NK-92 (cell line): ENCODE data around the gene AMER3.
A peak's percentile ranks its signal among the peaks of the same experiment; 100 is the strongest.

Source experiments
- DNase-seq: peaks from one replicate; lab custom pipeline; 2025; ENCODE audit not compliant: unreplicated experiment; lab: John Stamatoyannopoulos, UW

The AMER3 gene

DNA sequence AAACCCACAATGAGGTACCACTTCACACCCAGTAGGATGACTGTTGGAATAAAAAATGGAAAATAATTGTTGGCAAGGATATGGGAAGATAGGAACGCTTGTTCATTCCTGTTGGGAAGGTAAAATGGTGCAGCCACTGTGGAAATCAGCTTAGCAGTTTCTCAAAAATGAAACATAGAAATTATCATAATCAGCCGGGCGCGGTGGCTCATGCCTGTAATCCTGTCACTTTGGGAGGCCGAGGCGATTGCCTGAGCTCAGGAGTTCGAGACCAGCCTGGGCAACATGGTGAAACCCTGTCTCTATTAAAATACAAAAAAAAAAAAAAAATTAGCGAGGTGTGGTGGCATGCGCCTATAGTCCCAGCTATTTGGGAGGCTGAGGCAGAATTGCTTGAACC, 23.4 kb downstream of the AMER3 start:
- no peak for DNase-seq

DNA sequence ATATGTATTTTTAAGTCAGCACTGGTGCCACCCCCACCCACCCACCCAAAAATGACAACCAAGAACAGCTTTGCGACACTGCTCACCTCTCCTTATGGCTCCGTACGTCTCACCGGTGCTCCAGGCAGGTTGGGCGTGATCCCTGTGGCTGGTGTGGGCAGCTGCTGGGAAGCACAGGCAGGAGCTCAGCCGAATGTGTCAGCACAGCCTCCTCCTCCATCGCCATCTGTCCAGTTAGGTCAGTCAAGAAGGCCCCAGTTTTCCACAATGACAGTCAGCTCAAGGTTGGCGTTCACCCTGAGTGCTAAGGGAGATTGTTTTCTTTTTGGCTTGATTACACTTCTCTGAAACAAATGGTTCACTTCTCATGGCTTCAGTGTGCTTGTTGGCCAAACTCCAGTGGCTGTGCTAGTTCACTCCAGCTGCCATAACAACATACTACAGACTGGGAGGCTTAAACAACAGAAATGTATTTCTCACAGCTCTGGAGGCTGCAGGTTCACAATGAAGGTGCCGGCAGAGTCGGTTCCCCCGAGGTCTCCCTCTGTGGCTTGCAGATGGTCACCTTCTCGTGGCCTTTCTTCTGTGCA, 30.2 kb downstream of the AMER3 start:
- no peak for DNase-seq

GRCh38 chr2:130786076-130786475, 30.7 kb downstream of the AMER3 start:
- no peak for DNase-seq

DNA sequence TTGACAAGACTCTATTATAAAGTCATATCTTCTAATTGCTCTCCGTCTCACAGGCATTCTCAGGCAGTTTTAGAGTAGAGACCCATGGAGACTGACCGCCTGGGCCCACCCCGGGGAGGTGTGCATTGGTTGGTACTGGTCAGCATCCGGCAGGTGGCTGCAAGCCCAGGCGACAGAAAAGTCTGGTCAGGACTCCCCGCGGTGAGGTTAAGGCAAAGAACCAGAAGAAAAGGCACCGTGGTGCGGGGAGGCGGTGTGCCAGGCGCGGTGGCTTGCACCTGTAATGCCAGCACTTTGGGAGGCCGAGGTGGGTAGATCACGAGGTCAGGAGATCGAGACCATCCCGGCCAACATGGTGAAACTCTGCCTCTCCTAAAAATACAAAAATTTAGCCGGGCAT, 32.5 kb downstream of the AMER3 start:
- no peak for DNase-seq

- DNase-seq: no peak
Measured at GRCh38 chr2:130790312-130790711, 35.0 kb downstream of the AMER3 start.

DNA sequence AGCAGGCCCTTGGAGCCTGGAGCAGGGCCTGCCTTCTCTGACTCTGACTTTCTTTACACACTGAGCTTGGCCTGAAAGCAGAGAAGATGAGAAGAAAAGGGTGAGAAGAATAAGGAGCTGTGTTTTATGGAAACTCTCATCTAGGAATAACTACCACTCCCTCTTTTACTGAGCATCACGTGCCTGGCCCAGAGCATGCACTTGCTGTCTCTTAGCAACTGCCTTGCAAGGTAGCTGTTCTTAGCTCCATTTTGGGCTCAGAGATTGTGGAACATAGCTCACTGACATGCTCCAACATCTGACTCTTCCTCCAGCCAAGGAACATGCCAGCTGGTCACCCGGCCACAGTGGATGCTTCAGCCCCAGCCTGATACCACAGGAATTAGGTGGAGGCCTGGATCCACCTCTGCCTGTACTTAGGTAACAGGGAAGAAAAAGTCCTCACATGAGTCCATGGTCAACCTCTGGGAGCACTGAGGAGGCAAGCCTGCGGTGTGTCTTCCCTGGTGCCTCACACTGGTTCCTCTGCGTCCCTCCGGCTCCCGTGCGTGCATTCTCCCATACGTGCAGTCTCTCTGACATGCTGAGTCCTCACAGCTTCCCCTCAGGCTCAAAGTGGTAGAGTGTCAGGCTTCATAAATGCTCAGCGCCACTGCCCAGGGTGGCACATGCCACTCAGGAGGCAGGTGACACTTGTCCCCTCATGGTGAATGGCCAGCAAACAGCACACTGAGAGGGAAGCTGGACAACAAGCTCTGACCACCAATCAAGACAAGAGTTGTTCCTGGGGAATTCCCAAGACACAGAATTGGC, 35.7 kb downstream of the AMER3 start:
- DNase-seq: no peak

GRCh38 chr2:130791617-130791939, 36.2 kb downstream of the AMER3 start:
- DNase-seq: no peak

DNA sequence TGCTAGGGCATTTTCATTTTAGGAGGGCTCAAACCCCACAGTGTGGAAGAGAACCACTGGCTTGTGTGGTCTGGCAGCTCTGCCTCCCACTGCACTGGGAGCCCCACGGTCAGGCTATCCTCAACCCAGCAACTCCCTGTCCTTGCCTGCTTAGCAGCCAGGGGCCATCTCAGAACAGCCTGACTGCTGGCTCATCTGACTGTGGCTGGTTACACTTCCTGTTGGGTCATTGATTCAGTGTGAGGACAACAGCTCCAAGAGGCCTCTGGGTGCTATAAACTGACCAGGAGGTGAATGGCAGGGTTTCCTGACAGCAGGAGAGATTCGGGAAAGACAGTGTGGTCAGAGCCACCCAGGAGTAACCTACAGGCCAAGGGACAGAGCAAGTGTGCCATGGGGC, 40.1 kb downstream of the AMER3 start:
- DNase-seq: no peak

DNA sequence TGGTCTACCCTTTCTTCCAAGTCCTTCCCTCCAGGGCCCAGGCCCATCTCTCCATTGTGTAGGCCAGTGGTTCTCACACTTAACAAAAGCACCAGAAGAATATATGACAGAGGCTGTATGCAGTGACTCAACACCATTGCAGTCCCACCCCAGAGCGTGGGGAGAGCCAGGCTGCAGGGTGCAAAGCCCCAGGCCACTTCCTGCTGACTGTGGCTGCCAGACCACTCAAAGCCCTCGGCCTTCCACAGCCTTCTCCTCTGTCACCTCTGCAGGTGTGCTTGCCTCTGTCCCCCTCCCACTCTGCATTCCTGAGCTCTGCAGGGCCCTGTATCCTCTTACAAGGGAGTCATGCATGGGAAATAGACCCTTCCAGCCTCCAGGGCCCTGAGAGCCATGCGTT, 41.0 kb downstream of the AMER3 start:
- no peak for DNase-seq

DNA sequence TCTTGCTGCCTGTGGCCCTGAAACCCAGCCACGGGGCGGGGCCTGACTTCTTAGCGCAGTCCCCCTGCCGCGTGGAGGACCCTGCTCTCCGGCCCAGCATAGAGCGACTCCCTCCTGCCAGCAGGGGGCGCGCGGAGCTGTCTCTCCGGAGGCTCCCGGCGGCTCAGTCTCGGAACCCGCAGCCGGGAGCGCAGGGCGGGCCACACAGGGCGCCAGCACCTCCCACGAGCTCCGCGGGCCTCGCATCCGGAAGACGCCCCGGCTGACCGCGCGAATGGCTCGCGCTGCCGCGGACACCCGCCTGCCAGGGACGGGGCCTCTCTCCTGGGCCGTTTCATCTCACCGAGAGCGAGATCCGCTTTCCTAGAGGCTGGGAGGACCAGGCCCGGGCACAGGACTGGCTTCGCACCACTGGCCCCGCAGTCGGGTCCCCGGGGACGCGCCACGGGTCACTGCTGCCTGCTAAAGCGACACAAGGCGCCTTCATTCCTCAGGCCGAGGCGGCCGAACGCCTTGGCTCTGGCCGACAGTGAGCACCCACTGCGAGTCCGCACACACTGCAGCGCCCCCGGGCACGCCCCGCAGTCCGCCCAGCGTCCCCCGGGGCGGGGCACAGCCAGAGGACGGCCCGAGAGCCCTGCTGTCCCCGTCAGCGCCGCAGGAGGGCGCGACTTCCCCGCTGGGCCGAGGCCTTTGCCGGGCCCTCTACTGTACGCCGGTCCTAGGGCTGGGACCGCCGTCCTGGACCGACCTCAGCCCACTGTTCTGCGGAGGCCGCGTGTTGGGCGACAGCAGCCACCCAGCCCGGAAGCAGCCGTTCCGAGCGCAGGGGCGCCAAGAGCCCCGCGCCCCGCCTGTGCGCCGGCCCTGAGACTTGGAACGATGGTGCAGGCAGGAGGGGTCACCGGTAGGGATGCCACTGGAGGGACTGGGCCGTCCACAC, 42.4 kb downstream of the AMER3 start:
- DNase-seq: peak; percentile 44

- DNase-seq: no peak
Measured at GRCh38 chr2:130798472-130799218, 43.3 kb downstream of the AMER3 start.

GRCh38 chr2:130799295-130799694, 44.0 kb downstream of the AMER3 start:
- DNase-seq: no peak

- DNase-seq: no peak
Measured at GRCh38 chr2:130805613-130806012, 50.3 kb downstream of the AMER3 start.

GRCh38 chr2:130806370-130806769, 51.0 kb downstream of the AMER3 start:
- DNase-seq: no peak

DNA sequence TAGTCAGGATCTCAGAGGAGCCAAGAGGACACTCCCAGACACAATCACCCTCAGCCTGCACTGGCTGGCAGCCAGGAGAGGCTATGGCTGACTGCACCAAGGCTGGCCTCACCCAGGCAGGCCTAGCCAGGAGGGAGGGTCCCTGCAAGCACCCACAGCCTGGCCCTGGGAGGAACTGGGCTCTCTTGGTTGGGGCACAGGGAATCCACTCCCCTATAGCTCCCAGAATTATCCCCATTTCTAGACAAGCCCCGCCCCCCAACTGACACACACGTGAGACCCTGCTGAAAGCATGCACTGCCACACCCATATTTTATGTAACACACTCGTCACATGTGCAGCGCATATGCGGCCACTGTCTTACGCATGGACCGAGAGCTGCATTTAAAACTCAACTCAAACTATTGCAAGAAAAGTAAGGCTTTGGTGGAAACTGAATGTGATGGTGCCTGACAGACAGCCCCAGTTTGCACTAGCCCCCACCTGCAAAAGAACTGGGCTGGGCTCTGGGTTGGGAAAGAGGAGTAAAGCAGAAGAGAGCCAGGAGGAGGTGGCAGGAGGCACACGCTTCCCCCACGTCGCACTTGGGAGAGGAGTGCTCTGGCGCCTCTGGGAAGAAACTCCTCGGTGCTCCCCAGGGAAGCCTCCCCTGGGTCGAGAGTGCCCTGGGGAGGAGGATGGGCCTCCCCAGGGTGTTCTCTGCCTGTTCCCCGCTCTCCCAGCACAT, 52.5 kb downstream of the AMER3 start:
- DNase-seq: no peak

DNA sequence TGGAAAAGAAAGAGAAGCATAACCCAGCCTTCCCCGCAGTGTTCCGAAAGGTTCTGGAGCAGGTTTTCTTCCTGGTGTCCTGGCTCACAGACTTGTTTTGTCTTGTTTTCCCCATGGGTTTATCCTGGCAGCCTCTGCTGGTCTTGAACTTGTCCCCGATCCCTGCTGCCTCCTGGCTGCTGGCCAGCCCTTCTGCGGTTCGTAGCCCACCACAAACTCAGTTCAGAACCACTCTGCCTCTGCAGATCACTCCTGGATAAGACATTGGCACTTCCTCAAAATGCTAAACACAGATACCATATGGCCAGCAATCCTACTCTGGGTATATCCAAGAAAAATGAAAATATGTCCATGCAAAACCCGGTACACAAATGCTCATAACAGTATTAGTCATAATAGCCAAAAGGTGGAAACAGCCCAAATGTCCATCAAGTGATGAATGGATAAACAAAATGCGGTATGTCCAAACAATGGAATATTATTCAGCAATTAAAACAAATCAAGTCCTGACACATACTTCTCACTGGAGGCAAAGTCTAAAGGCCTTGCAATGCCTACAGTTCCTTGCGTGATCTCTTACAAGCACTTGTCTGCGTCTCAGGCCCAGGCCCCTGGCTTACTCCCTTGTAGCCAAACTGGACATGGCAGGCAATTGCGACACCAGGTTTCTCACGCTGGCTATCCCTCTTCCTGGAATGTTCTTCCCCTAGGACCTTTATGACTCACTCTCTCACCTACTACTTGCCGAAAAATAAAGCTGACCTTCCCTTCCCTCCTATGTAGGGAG, 53.3 kb downstream of the AMER3 start:
- no peak for DNase-seq

DNA sequence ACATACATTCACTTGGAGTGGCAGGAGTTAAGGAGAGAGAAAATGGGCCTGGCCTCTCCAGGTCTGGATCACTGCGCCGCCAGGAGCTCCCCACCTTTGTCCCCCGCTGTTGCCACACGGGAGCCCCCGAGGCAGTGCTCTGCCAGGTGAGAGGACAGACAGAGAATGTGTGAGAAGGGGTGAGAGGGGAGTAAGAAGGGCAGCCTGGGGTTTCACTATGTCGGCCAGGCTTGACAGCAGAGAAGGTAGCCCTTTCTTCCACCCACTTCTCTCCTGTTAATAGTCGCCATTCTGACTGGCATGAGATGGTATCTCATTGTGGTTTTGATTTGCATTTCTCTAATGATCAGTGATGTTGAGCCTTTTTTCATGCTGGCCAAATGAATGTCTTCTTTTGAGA, 55.1 kb downstream of the AMER3 start:
- no peak for DNase-seq

DNA sequence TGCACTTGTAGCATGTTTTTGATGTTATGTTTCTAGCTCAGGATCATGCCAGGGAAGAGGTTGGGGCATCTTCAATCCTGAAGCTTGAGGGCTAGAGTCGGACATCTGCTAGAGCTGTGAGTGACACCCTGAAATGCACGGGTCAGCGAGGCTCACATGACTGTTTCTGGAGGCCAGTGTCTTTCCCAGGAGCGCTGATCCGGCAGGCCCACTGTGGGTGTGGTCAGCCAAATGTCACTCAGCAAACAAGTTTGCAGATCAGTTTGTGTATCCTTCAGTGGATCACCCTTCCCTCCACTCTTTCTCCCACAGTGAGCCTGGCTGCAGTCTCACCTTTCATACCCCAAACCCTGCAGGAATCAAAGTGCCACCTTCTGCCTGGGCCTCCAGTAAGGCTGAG, 58.4 kb downstream of the AMER3 start:
- no peak for DNase-seq

- no peak for DNase-seq
Measured at GRCh38 chr2:130814931-130815680, 59.8 kb downstream of the AMER3 start.
